Measurements from ENCODE around the gene TPRN. TPM values are rescaled to one million over a fixed set of nuclear protein-coding genes. Genes with fewer than 3 reads are reported as not detected.
A peak's percentile ranks its signal among the peaks of the same experiment; 100 is the strongest.

Gene TPRN
- total RNA-seq, 1 experiment from 2014 or later, result 43.1 TPM

DNA sequence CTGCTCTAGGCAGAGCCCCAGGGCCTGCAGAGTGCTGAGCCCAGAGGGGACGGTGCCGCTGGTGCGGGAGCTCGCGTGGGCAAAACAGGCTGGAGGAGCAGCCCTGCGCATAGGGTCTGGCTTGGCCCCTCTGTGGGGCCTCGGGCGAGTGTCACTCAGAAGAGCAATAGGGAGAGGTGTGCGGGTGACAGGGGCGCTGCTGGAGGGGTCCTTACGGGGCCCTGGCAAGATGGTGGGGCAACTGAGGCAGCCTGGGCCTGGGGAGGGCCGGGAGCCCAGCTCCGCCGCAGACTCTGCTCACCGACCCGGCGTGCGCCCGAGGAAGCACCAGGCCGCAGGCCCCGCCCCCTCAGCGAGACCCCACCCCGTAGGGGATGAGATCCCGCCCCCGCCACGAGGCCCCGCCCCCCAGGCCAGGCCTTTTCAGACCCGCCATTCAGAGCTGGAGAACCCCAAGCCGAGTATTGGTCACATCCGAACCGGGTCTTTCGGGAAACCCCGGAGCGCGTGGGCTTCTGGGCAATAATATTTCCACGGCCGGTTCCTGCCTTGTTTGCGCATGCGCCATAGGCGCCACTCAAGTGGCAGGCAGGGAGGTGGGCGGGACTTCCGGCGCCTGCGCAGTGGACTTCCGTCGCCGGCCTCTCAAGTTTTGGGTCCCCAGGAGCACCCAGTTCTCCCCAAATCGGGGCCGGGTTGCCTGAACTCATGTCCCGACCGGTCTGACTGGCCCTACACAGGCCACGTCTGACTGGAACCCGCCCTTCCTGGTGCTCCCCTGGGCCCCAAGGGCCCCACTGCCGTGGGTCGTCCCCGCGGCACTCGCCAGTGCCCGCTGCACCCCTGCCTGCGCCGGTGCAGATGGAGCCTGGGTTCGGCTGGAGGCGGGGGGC is 22.8 kb upstream of the TPRN start (continued):
- TF ChIP-seq, protein P1, sequence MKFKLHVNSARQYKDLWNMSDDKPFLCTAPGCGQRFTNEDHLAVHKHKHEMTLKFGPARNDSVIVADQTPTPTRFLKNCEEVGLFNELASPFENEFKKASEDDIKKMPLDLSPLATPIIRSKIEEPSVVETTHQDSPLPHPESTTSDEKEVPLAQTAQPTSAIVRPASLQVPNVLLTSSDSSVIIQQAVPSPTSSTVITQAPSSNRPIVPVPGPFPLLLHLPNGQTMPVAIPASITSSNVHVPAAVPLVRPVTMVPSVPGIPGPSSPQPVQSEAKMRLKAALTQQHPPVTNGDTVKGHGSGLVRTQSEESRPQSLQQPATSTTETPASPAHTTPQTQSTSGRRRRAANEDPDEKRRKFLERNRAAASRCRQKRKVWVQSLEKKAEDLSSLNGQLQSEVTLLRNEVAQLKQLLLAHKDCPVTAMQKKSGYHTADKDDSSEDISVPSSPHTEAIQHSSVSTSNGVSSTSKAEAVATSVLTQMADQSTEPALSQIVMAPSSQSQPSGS (CRISPR knock-in tag; IDR thresholded peaks at IDR 0.05; ENCODE audit: borderline replicate concordance, low read depth), result no peak
- TF ChIP-seq, protein P2, sequence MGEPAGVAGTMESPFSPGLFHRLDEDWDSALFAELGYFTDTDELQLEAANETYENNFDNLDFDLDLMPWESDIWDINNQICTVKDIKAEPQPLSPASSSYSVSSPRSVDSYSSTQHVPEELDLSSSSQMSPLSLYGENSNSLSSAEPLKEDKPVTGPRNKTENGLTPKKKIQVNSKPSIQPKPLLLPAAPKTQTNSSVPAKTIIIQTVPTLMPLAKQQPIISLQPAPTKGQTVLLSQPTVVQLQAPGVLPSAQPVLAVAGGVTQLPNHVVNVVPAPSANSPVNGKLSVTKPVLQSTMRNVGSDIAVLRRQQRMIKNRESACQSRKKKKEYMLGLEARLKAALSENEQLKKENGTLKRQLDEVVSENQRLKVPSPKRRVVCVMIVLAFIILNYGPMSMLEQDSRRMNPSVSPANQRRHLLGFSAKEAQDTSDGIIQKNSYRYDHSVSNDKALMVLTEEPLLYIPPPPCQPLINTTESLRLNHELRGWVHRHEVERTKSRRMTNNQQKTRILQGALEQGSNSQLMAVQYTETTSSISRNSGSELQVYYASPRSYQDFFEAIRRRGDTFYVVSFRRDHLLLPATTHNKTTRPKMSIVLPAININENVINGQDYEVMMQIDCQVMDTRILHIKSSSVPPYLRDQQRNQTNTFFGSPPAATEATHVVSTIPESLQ (CRISPR knock-in tag; IDR thresholded peaks at IDR 0.05), result no peak
- TF ChIP-seq ELF4 (CRISPR knock-in tag; IDR thresholded peaks at IDR 0.05; ENCODE audit: low read depth), result no peak
- TF ChIP-seq SP1 (CRISPR knock-in tag; conservative IDR thresholded peaks at IDR 0.05), result peak; percentile 76; the same call in 1 of the 2 replicates
- TF ChIP-seq, protein P3, sequence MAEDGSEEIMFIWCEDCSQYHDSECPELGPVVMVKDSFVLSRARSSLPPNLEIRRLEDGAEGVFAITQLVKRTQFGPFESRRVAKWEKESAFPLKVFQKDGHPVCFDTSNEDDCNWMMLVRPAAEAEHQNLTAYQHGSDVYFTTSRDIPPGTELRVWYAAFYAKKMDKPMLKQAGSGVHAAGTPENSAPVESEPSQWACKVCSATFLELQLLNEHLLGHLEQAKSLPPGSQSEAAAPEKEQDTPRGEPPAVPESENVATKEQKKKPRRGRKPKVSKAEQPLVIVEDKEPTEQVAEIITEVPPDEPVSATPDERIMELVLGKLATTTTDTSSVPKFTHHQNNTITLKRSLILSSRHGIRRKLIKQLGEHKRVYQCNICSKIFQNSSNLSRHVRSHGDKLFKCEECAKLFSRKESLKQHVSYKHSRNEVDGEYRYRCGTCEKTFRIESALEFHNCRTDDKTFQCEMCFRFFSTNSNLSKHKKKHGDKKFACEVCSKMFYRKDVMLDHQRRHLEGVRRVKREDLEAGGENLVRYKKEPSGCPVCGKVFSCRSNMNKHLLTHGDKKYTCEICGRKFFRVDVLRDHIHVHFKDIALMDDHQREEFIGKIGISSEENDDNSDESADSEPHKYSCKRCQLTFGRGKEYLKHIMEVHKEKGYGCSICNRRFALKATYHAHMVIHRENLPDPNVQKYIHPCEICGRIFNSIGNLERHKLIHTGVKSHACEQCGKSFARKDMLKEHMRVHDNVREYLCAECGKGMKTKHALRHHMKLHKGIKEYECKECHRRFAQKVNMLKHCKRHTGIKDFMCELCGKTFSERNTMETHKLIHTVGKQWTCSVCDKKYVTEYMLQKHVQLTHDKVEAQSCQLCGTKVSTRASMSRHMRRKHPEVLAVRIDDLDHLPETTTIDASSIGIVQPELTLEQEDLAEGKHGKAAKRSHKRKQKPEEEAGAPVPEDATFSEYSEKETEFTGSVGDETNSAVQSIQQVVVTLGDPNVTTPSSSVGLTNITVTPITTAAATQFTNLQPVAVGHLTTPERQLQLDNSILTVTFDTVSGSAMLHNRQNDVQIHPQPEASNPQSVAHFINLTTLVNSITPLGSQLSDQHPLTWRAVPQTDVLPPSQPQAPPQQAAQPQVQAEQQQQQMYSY (CRISPR knock-in tag; IDR thresholded peaks at IDR 0.05), result peak; percentile 97
- TF ChIP-seq NFATC4 (CRISPR knock-in tag; IDR thresholded peaks at IDR 0.05), result no peak
- TF ChIP-seq, protein P4, sequence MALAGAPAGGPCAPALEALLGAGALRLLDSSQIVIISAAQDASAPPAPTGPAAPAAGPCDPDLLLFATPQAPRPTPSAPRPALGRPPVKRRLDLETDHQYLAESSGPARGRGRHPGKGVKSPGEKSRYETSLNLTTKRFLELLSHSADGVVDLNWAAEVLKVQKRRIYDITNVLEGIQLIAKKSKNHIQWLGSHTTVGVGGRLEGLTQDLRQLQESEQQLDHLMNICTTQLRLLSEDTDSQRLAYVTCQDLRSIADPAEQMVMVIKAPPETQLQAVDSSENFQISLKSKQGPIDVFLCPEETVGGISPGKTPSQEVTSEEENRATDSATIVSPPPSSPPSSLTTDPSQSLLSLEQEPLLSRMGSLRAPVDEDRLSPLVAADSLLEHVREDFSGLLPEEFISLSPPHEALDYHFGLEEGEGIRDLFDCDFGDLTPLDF (CRISPR knock-in tag; IDR thresholded peaks at IDR 0.05), result no peak
- no peak; the same call in 1 of the 2 replicates for TF ChIP-seq GABPB1 (CRISPR knock-in tag; IDR thresholded peaks at IDR 0.05)
- no peak for TF ChIP-seq ZNF423 (CRISPR knock-in tag; IDR thresholded peaks at IDR 0.05)
- TF ChIP-seq CREB1 (CRISPR knock-in tag; IDR thresholded peaks at IDR 0.05), result no peak
- TF ChIP-seq FOXP1 (CRISPR knock-in tag; IDR thresholded peaks at IDR 0.05; ENCODE audit: borderline replicate concordance), result no peak
- TF ChIP-seq, protein P5, sequence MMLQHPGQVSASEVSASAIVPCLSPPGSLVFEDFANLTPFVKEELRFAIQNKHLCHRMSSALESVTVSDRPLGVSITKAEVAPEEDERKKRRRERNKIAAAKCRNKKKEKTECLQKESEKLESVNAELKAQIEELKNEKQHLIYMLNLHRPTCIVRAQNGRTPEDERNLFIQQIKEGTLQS (CRISPR knock-in tag; conservative IDR thresholded peaks at IDR 0.05), result no peak
- TF ChIP-seq ZNF121 (CRISPR knock-in tag; IDR thresholded peaks at IDR 0.05), result no peak
- TF ChIP-seq SOX15 (CRISPR knock-in tag; IDR thresholded peaks at IDR 0.05), result no peak
- no peak for TF ChIP-seq MYBL2 (CRISPR knock-in tag; IDR thresholded peaks at IDR 0.05)
- TF ChIP-seq, protein P6, sequence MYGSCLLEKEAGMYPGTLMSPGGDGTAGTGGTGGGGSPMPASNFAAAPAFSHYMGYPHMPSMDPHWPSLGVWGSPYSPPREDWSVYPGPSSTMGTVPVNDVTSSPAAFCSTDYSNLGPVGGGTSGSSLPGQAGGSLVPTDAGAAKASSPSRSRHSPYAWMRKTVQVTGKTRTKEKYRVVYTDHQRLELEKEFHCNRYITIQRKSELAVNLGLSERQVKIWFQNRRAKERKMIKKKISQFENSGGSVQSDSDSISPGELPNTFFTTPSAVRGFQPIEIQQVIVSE (CRISPR knock-in tag; IDR thresholded peaks at IDR 0.05; ENCODE audit: borderline replicate concordance), result no peak

All from WTC11 (cell line).